ENCODE results near the gene RELCH. TPM values are rescaled to one million over a fixed set of nuclear protein-coding genes. Genes with fewer than 3 reads are reported as not detected.

Gene RELCH
- total and polyA plus RNA-seq, 8 donors = 4.9 to 85.9 (median 35.8) TPM

GRCh38 chr18:62249478-62250097 is 62.5 kb downstream of the RELCH start:
- DNase-seq = peak; percentile 85 to 92
- intact Hi-C loops (cut with DNase I; ENCODE audit: low total_unique reads) = loop anchor here (10.0 kb wide), 1 partner anchor 65 kb away; the partner anchor contains the start of genes PIGN and RELCH
- Histone ChIP-seq H3K36me3 (peaks cover 4 to 40% (median 17%) of the 10 kb centered on the region in 4 donors), H3K27me3 (no peaks in the 10 kb centered on the region), H3K4me1 (peaks cover 0 to 21% (median 0%) of the 10 kb centered on the region in 4 donors), H3K4me3 (no peak overlapping the region), H3K27ac (no peak overlapping the region), H3K9me3 (no peaks in the 10 kb centered on the region)
- no peak for TF ChIP-seq POLR2A (IDR thresholded peaks at IDR 0.05)
- TF ChIP-seq POLR2AphosphoS5 (IDR thresholded peaks at IDR 0.05) = peak in 1 of 3 donors; percentile 14
- TF ChIP-seq CTCF (IDR thresholded peaks at IDR 0.05) = peak in 5 of 7 experiments; percentile 54 to 85 (median 67)
- no peak for TF ChIP-seq EP300 (IDR thresholded peaks at IDR 0.05)
- 56 to 69% (median 68%) methylated on average over 3 of the region's 3 CpGs for WGBS, 5 donors

GRCh38 chr18:62250475-62250874 is 63.4 kb downstream of the RELCH start:
- WGBS, 5 donors = 30 to 55% (median 49%) methylated on average over 2 of the region's 2 CpGs
- Histone ChIP-seq H3K27me3 (no peaks in the 10 kb centered on the region), H3K4me3 (no peak overlapping the region), H3K27ac (no peak overlapping the region), H3K9me3 (no peaks in the 10 kb centered on the region), H3K36me3 (peaks cover 0 to 40% (median 16%) of the 10 kb centered on the region in 4 donors), H3K4me1 (peaks cover 0 to 21% (median 0%) of the 10 kb centered on the region in 4 donors)
- intact Hi-C loops (cut with DNase I; ENCODE audit: low total_unique reads) = loop anchor here (10.0 kb wide), 1 partner anchor 66 kb away; the partner anchor contains the start of genes PIGN and RELCH
- DNase-seq = peak in 1 of 2 donors; percentile 18
- no peak for TF ChIP-seq EP300 (IDR thresholded peaks at IDR 0.05)
- no peak for TF ChIP-seq CTCF (IDR thresholded peaks at IDR 0.05)
- no peak for TF ChIP-seq POLR2AphosphoS5 (IDR thresholded peaks at IDR 0.05)

- Histone ChIP-seq H3K27me3 (no peaks in the 10 kb centered on the region), H3K36me3 (peaks cover 0 to 94% (median 82%) of the 10 kb centered on the region in 4 donors), H3K4me3 (no peak overlapping the region), H3K9me3 (no peaks in the 10 kb centered on the region), H3K27ac (no peak overlapping the region), H3K4me1 (peaks cover 0 to 12% (median 0%) of the 10 kb centered on the region in 4 donors)
- no peak for DNase-seq
- intact Hi-C loops (cut with DNase I; ENCODE audit: low total_unique reads) = loop anchor here (10.0 kb wide), 1 partner anchor 73 kb away; the partner anchor contains the start of genes PIGN and RELCH
- TF ChIP-seq POLR2AphosphoS5 (IDR thresholded peaks at IDR 0.05) (no peak), CTCF (IDR thresholded peaks at IDR 0.05) (no peak), EP300 (IDR thresholded peaks at IDR 0.05) (no peak), POLR2A (IDR thresholded peaks at IDR 0.05) (no peak)
Observed at GRCh38 chr18:62258093-62258492, 71.0 kb downstream of the RELCH start.

GRCh38 chr18:62258616-62259015 is 71.6 kb downstream of the RELCH start:
- intact Hi-C loops (cut with DNase I; ENCODE audit: low total_unique reads) = loop anchor here (10.0 kb wide), 1 partner anchor 74 kb away; the partner anchor contains the start of genes PIGN and RELCH
- no peak for TF ChIP-seq POLR2A (IDR thresholded peaks at IDR 0.05)
- no peak for TF ChIP-seq EP300 (IDR thresholded peaks at IDR 0.05)
- no peak for TF ChIP-seq POLR2AphosphoS5 (IDR thresholded peaks at IDR 0.05)
- no peak for TF ChIP-seq CTCF (IDR thresholded peaks at IDR 0.05)
- DNase-seq = peak in 1 of 2 donors; percentile 45

More at GRCh38 chr18:62258616-62259015, 71.6 kb downstream of the RELCH start:
- Histone ChIP-seq H3K4me1 (peaks cover 0 to 12% (median 0%) of the 10 kb centered on the region in 4 donors), H3K4me3 (no peak overlapping the region), H3K9me3 (no peaks in the 10 kb centered on the region), H3K36me3 (peaks cover 0 to 95% (median 86%) of the 10 kb centered on the region in 4 donors), H3K27me3 (no peaks in the 10 kb centered on the region), H3K27ac (no peak overlapping the region)

Measured in stomach (tissue), 9 donors.